ENCODE results near the gene CAST. TPM values are rescaled to one million over a fixed set of nuclear protein-coding genes. Genes with fewer than 3 reads are reported as not detected.
A peak's percentile ranks its signal among the peaks of the same experiment; 100 is the strongest.

The CAST gene
- total and polyA plus RNA-seq, 7 experiments from 2014 or later: 31.1 to 298 (median 114) TPM

- no peaks in the 10 kb centered on the region for H3K9me3 ChIP-seq (ENCODE audit: control insufficient read depth in 2 of 3, low read length in 3 of 3)
- H3K4me1 Mint-ChIP-seq: peaks cover 34 to 84% (median 50%) of the 10 kb centered on the region in 7 donors
- peaks cover 0 to 1% (median 0%) of the 10 kb centered on the region in 3 experiments for H3K36me3 ChIP-seq (ENCODE audit: control insufficient read depth in 2 of 3, insufficient read depth in 3 of 3, low read length in 3 of 3)
- intact Hi-C loops (cut with micrococcal nuclease): loop anchor here in 1 of 2 donors (2.0 kb wide), 1 partner anchor 14 kb away; no protein-coding TSS in a partner anchor
- H3K9me3 Mint-ChIP-seq: no peaks in the 10 kb centered on the region
- ChIA-PET POLR2A (interaction anchor here (0.8 kb wide), 1 partner anchor 13 kb away, joined by 4 read pairs; no protein-coding TSS in a partner anchor), CTCF (interaction anchor here (0.5 to 0.9 kb wide), 2 partner anchors 445 to 526 kb away, joined by 3 to 4 read pairs; no protein-coding TSS in a partner anchor)
- ATAC-seq: no peak
- no peak for DNase-seq
- H3K27ac ChIP-seq (ENCODE audit: low read depth, low read length): no peak overlapping the region
- peak overlapping the region in 4 of 9 donors; percentile 10 to 65 (median 30) for H3K27ac Mint-ChIP-seq
- H3K36me3 Mint-ChIP-seq: peaks cover 0 to 19% (median 18%) of the 10 kb centered on the region in 5 donors
- no peak overlapping the region for H3K4me3 ChIP-seq (ENCODE audit: low read length)
- no peaks in the 10 kb centered on the region for H3K27me3 Mint-ChIP-seq
- no peaks in the 10 kb centered on the region for H3K27me3 ChIP-seq (ENCODE audit: control insufficient read depth in 2 of 2, insufficient read depth in 2 of 2, low read length in 2 of 2)
- peaks cover 6 to 17% of the 10 kb centered on the region in 2 donors for H3K4me1 ChIP-seq (ENCODE audit: control insufficient read depth in 2 of 2, insufficient read depth in 2 of 2, low read length in 2 of 2)
- no peak overlapping the region for H3K4me3 Mint-ChIP-seq
Measured at GRCh38 chr5:96716716-96717115, 54.5 kb downstream of the CAST start.

GRCh38 chr5:96717874-96718273 lies 55.7 kb downstream of the CAST start:
- Histone ChIP-seq H3K36me3 (ENCODE audit: control insufficient read depth in 2 of 3, insufficient read depth in 3 of 3, low read length in 3 of 3) (peaks cover 0 to 3% (median 0%) of the 10 kb centered on the region in 3 experiments), H3K9me3 (ENCODE audit: control insufficient read depth in 2 of 3, low read length in 3 of 3) (no peaks in the 10 kb centered on the region), H3K27ac (ENCODE audit: low read depth, low read length) (no peak overlapping the region), H3K4me1 (ENCODE audit: control insufficient read depth in 2 of 2, insufficient read depth in 2 of 2, low read length in 2 of 2) (peaks cover 6 to 17% of the 10 kb centered on the region in 2 donors), H3K4me3 (ENCODE audit: low read length) (no peak overlapping the region), H3K27me3 (ENCODE audit: control insufficient read depth in 2 of 2, insufficient read depth in 2 of 2, low read length in 2 of 2) (no peaks in the 10 kb centered on the region)
- Mint-ChIP-seq H3K4me1 (peaks cover 38 to 78% (median 43%) of the 10 kb centered on the region in 7 donors), H3K36me3 (peaks cover 0 to 15% (median 10%) of the 10 kb centered on the region in 5 donors), H3K4me3 (no peak overlapping the region), H3K27ac (peak overlapping the region in 3 of 9 donors; percentile 25 to 65 (median 29)), H3K27me3 (no peaks in the 10 kb centered on the region), H3K9me3 (no peaks in the 10 kb centered on the region)
- intact Hi-C loops (cut with micrococcal nuclease): loop anchor here in 1 of 2 donors (2.0 kb wide), 1 partner anchor 15 kb away; no protein-coding TSS in a partner anchor
- DNase-seq: no peak
- ATAC-seq: no peak
- CTCF ChIA-PET: no interaction called here
- POLR2A ChIA-PET: no interaction called here

DNA sequence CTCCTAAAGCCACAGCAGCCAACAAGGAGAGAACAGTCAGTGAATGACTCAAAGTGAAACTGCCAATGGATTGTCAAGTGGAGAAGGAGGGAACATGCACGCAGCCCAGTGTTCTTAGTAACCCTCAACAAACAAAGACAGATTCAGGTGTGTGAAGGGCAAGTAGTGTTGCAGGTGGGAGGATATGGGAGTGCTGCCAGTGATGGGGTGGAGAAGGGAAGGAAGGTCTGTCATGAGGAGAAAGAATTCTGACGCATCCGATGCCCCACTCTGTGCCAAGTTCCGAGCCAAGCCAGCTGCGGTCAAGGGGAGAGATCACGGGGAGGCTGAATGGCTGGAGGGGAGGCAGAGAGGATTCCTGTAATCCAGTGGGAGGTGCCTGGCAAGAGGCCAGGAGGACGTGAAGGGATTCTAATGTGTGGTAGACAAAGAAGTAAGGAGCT lies 56.5 kb downstream of the CAST start:
- CTCF ChIA-PET: no interaction called here
- Mint-ChIP-seq H3K27me3 (no peaks in the 10 kb centered on the region), H3K9me3 (no peaks in the 10 kb centered on the region), H3K4me1 (peaks cover 35 to 73% (median 43%) of the 10 kb centered on the region in 7 donors), H3K36me3 (peaks cover 0 to 14% (median 9%) of the 10 kb centered on the region in 5 donors), H3K4me3 (peak overlapping the region in 1 of 10 donors; percentile 0), H3K27ac (peak overlapping the region in 4 of 9 donors; percentile 31 to 75 (median 57))
- Histone ChIP-seq H3K36me3 (ENCODE audit: control insufficient read depth in 2 of 3, insufficient read depth in 3 of 3, low read length in 3 of 3) (peaks cover 0 to 3% (median 0%) of the 10 kb centered on the region in 3 experiments), H3K9me3 (ENCODE audit: control insufficient read depth in 2 of 3, low read length in 3 of 3) (no peaks in the 10 kb centered on the region), H3K4me1 (ENCODE audit: control insufficient read depth in 2 of 2, insufficient read depth in 2 of 2, low read length in 2 of 2) (peaks cover 6 to 17% of the 10 kb centered on the region in 2 donors), H3K27me3 (ENCODE audit: control insufficient read depth in 2 of 2, insufficient read depth in 2 of 2, low read length in 2 of 2) (no peaks in the 10 kb centered on the region), H3K27ac (ENCODE audit: low read depth, low read length) (no peak overlapping the region), H3K4me3 (ENCODE audit: low read length) (no peak overlapping the region)
- POLR2A ChIA-PET: no interaction called here
- DNase-seq (no peak), ATAC-seq (no peak)
- intact Hi-C loops (cut with micrococcal nuclease): no loop called here

- H3K36me3 ChIP-seq (ENCODE audit: control insufficient read depth in 2 of 3, insufficient read depth in 3 of 3, low read length in 3 of 3): peaks cover 0 to 3% (median 0%) of the 10 kb centered on the region in 3 experiments
- Mint-ChIP-seq H3K27me3 (no peaks in the 10 kb centered on the region), H3K27ac (peak overlapping the region in 2 of 9 donors; percentile 7 to 27), H3K9me3 (no peaks in the 10 kb centered on the region), H3K4me3 (no peak overlapping the region), H3K36me3 (peaks cover 0 to 17% (median 9%) of the 10 kb centered on the region in 5 donors), H3K4me1 (peaks cover 25 to 65% (median 32%) of the 10 kb centered on the region in 7 donors)
- no peak overlapping the region for H3K4me3 ChIP-seq (ENCODE audit: low read length)
- no peaks in the 10 kb centered on the region for H3K9me3 ChIP-seq (ENCODE audit: control insufficient read depth in 2 of 3, low read length in 3 of 3)
- ATAC-seq: peak; percentile 47
- intact Hi-C loops (cut with micrococcal nuclease): no loop called here
- DNase-seq: no peak
- H3K27me3 ChIP-seq (ENCODE audit: control insufficient read depth in 2 of 2, insufficient read depth in 2 of 2, low read length in 2 of 2): no peaks in the 10 kb centered on the region
- peaks cover 4 to 5% of the 10 kb centered on the region in 2 donors for H3K4me1 ChIP-seq (ENCODE audit: control insufficient read depth in 2 of 2, insufficient read depth in 2 of 2, low read length in 2 of 2)
- CTCF ChIA-PET: interaction anchor here (0.6 to 1.5 kb wide), 3 partner anchors 40 to 1102 kb away, joined by 3 to 4 read pairs (median 3); no protein-coding TSS in a partner anchor
- no peak overlapping the region for H3K27ac ChIP-seq (ENCODE audit: low read depth, low read length)
- POLR2A ChIA-PET: no interaction called here
Measured at GRCh38 chr5:96720408-96720807, 58.2 kb downstream of the CAST start.

GRCh38 chr5:96721351-96721977 lies 59.3 kb downstream of the CAST start:
- Mint-ChIP-seq H3K4me1 (peaks cover 20 to 62% (median 30%) of the 10 kb centered on the region in 7 donors), H3K27ac (peak overlapping the region in 4 of 9 donors; percentile 5 to 36 (median 22)), H3K4me3 (no peak overlapping the region), H3K27me3 (no peaks in the 10 kb centered on the region), H3K9me3 (no peaks in the 10 kb centered on the region), H3K36me3 (peaks cover 0 to 22% (median 9%) of the 10 kb centered on the region in 5 donors)
- intact Hi-C loops (cut with micrococcal nuclease): no loop called here
- H3K36me3 ChIP-seq (ENCODE audit: control insufficient read depth in 2 of 3, insufficient read depth in 3 of 3, low read length in 3 of 3): peaks cover 0 to 3% (median 0%) of the 10 kb centered on the region in 3 experiments
- no peaks in the 10 kb centered on the region for H3K9me3 ChIP-seq (ENCODE audit: control insufficient read depth in 2 of 3, low read length in 3 of 3)
- H3K27ac ChIP-seq (ENCODE audit: low read depth, low read length): no peak overlapping the region
- no peaks in the 10 kb centered on the region for H3K27me3 ChIP-seq (ENCODE audit: control insufficient read depth in 2 of 2, insufficient read depth in 2 of 2, low read length in 2 of 2)
- ChIA-PET CTCF (interaction anchor here (1.5 kb wide), 1 partner anchor 107 kb away, joined by 4 read pairs; no protein-coding TSS in a partner anchor), POLR2A (interaction anchor here (0.5 kb wide), 1 partner anchor 114 kb away, joined by 3 read pairs; no protein-coding TSS in a partner anchor)
- ATAC-seq (no peak), DNase-seq (no peak)
- H3K4me1 ChIP-seq (ENCODE audit: control insufficient read depth in 2 of 2, insufficient read depth in 2 of 2, low read length in 2 of 2): no peaks in the 10 kb centered on the region
- no peak overlapping the region for H3K4me3 ChIP-seq (ENCODE audit: low read length)

- CTCF ChIA-PET: interaction anchor here (0.6 kb wide), 1 partner anchor 45 kb away, joined by 5 read pairs; no protein-coding TSS in a partner anchor
- ATAC-seq (no peak), DNase-seq (no peak)
- H3K27ac Mint-ChIP-seq: peak overlapping the region in 3 of 9 donors; percentile 13 to 25 (median 21)
- H3K4me1 ChIP-seq (ENCODE audit: control insufficient read depth in 2 of 2, insufficient read depth in 2 of 2, low read length in 2 of 2): no peaks in the 10 kb centered on the region
- H3K36me3 Mint-ChIP-seq: peaks cover 0 to 26% (median 11%) of the 10 kb centered on the region in 5 donors
- peaks cover 1 to 50% (median 13%) of the 10 kb centered on the region in 7 donors for H3K4me1 Mint-ChIP-seq
- no peaks in the 10 kb centered on the region for H3K27me3 ChIP-seq (ENCODE audit: control insufficient read depth in 2 of 2, insufficient read depth in 2 of 2, low read length in 2 of 2)
- H3K4me3 ChIP-seq (ENCODE audit: low read length): no peak overlapping the region
- no peaks in the 10 kb centered on the region for H3K9me3 Mint-ChIP-seq
- H3K4me3 Mint-ChIP-seq: no peak overlapping the region
- POLR2A ChIA-PET: no interaction called here
- peaks cover 0 to 14% (median under 1%) of the 10 kb centered on the region in 3 experiments for H3K36me3 ChIP-seq (ENCODE audit: control insufficient read depth in 2 of 3, insufficient read depth in 3 of 3, low read length in 3 of 3)
- no peaks in the 10 kb centered on the region for H3K27me3 Mint-ChIP-seq
- H3K9me3 ChIP-seq (ENCODE audit: control insufficient read depth in 2 of 3, low read length in 3 of 3): no peaks in the 10 kb centered on the region
- intact Hi-C loops (cut with micrococcal nuclease): no loop called here
- no peak overlapping the region for H3K27ac ChIP-seq (ENCODE audit: low read depth, low read length)
Measured at GRCh38 chr5:96725257-96725656, 63.1 kb downstream of the CAST start.
